Measurements from ENCODE around the gene NAA10. TPM values are rescaled to one million over a fixed set of nuclear protein-coding genes. Genes with fewer than 3 reads are reported as not detected.

Gene NAA10
- total RNA-seq, 1 donor from 2014 or later: 116 TPM

DNA sequence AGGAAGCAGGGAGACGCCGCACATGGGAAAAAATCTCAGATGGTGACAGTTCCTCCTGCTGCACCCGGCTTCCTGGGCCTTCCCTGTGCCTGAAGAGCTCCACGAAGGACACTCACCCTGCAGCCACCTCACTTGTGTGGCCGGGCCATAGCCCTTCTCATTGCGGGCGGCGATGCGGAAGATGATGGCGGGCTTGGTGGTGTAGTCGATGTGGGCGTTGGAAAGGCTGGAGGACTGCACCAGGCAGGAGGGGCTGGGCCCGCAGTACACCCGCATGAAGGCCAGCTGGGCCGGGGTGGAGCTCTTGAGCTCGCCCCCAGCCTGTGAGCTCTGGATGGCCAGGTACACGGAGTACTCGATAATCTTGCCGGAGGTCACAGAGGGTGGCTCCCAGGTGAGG is 15.3 kb upstream of the NAA10 start:
- Mint-ChIP-seq H3K27ac (ENCODE audit: unreplicated experiment) (no peak overlapping the region), H3K36me3 (ENCODE audit: low read depth) (peaks cover 35% of the 10 kb centered on the region)
- no peak for DNase-seq (ENCODE audit: low read depth, low spot score)

GRCh38 chrX:153948847-153949805 is 14.3 kb upstream of the NAA10 start:
- Mint-ChIP-seq H3K27ac (ENCODE audit: unreplicated experiment) (peak overlapping the region; percentile 96), H3K36me3 (ENCODE audit: low read depth) (peaks cover 29% of the 10 kb centered on the region), H3K9me3 (peaks cover 2% of the 10 kb centered on the region), H3K27me3 (ENCODE audit: low read depth) (peaks cover 7% of the 10 kb centered on the region), H3K4me3 (peak overlapping the region; percentile 85), H3K4me1 (peaks cover 29% of the 10 kb centered on the region)
- no peak for TF ChIP-seq CTCF (conservative IDR thresholded peaks at IDR 0.05)
- no peak for DNase-seq (ENCODE audit: low read depth, low spot score)

More for the DNA sequence above, 15.3 kb upstream of the NAA10 start:
- Mint-ChIP-seq H3K27me3 (ENCODE audit: low read depth) (peaks cover 7% of the 10 kb centered on the region), H3K9me3 (peaks cover 2% of the 10 kb centered on the region), H3K4me1 (peaks cover 29% of the 10 kb centered on the region), H3K4me3 (no peak overlapping the region)
- no peak for TF ChIP-seq CTCF (conservative IDR thresholded peaks at IDR 0.05)

DNA sequence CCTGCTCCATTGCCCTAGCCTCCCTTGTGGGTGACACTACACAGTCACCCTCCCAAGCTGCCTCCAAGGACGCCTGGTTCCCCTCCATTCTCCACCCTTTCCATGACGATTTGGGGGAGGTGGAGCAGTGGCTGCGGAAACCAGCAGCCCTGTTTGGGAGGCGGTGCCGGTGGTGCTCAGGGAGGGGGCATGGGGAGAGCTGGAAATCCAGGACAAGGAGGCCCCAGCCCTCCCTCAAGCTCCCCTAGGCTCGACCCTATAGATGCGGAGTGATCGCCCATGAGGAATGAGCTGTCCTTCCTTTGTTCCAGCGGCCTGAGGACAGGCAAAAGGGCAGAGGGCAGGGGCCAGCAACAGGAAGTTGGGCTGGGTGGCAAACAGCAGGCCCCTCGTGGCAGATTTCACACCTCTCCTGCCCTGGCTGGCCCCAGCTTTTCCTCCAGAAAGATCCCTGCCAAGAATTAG is 13.2 kb upstream of the NAA10 start:
- Mint-ChIP-seq H3K36me3 (ENCODE audit: low read depth) (peaks cover 26% of the 10 kb centered on the region), H3K27me3 (ENCODE audit: low read depth) (peaks cover 7% of the 10 kb centered on the region), H3K4me3 (peak overlapping the region; percentile 85), H3K9me3 (peaks cover 2% of the 10 kb centered on the region), H3K4me1 (peaks cover 25% of the 10 kb centered on the region), H3K27ac (ENCODE audit: unreplicated experiment) (peak overlapping the region; percentile 96)
- TF ChIP-seq CTCF (conservative IDR thresholded peaks at IDR 0.05): no peak
- no peak for DNase-seq (ENCODE audit: low read depth, low spot score)

- peak; percentile 83 for TF ChIP-seq CTCF (conservative IDR thresholded peaks at IDR 0.05)
- H3K4me1 Mint-ChIP-seq: peaks cover 24% of the 10 kb centered on the region
- DNase-seq (ENCODE audit: low read depth, low spot score): peak; percentile 71
- peaks cover 7% of the 10 kb centered on the region for H3K27me3 Mint-ChIP-seq (ENCODE audit: low read depth)
- peaks cover 26% of the 10 kb centered on the region for H3K36me3 Mint-ChIP-seq (ENCODE audit: low read depth)
- H3K27ac Mint-ChIP-seq (ENCODE audit: unreplicated experiment): peak overlapping the region; percentile 83
- H3K9me3 Mint-ChIP-seq: peaks cover 2% of the 10 kb centered on the region
- peak overlapping the region; percentile 72 for H3K4me3 Mint-ChIP-seq
Observed at GRCh38 chrX:153947009-153947769, 12.4 kb upstream of the NAA10 start.

All from neural crest cell (in vitro differentiated cells).